Skeletal muscle tissue (tissue), 4 donors: ENCODE data around the gene THRAP3. TPM values are rescaled to one million over a fixed set of nuclear protein-coding genes. Genes with fewer than 3 reads are reported as not detected.
"Not testable (repeated sequence)": the region's sequence is repeated elsewhere in the genome, so short reads cannot be mapped to it uniquely, and the experiment has no call there.

Experiments
- H3K27ac ChIP-seq: one replicate; pipeline ENCODE4 v1.7.0; 2013; ENCODE audit warnings: mild to moderate bottlenecking, low read depth, low read length, inconsistent platforms
- H3K27me3 ChIP-seq, 3 donors: one replicate each; pipeline ENCODE4 v1.7.0; 2013; ENCODE audit warnings: low read length in 3 of 3; ENCODE audit not compliant: control insufficient read depth in 3 of 3, insufficient read depth in 3 of 3
- H3K36me3 ChIP-seq, 3 donors: one replicate each; pipeline ENCODE4 v1.7.0; 2013; ENCODE audit warnings: low read length in 3 of 3; ENCODE audit not compliant: control insufficient read depth in 3 of 3, insufficient read depth in 3 of 3
- H3K4me1 ChIP-seq, 3 donors: one replicate each; pipeline ENCODE4 v1.7.0; 2013; ENCODE audit warnings: low read length in 3 of 3, mild to moderate bottlenecking in 3 of 3; ENCODE audit not compliant: control insufficient read depth in 3 of 3, insufficient read depth in 3 of 3
- H3K4me3 ChIP-seq, 3 donors: one replicate each; pipeline ENCODE4 v1.7.0; 2013; ENCODE audit warnings: low read length in 3 of 3
- H3K9ac ChIP-seq, 3 donors: one replicate each; pipeline ENCODE4 v1.7.0; 2013; ENCODE audit warnings: low read length in 3 of 3, mild to moderate bottlenecking in 3 of 3, moderate library complexity in 2 of 3, low read depth in 1 of 3
- H3K9me3 ChIP-seq, 3 donors: one replicate each; pipeline ENCODE4 v1.7.0; 2013; ENCODE audit warnings: low read length in 3 of 3; ENCODE audit not compliant: control insufficient read depth in 3 of 3
- total RNA-seq: library from RNA; depleted of rRNA; stranded (reverse); fragments of >200 nt; gene quantifications from one replicate; pipeline ENCODE4 v1.2.3, GENCODE V29; 2014
- donor health status: Osteomylitis.

Gene THRAP3
- total RNA-seq, 1 donor from 2014 or later, result 51.7 TPM

DNA sequence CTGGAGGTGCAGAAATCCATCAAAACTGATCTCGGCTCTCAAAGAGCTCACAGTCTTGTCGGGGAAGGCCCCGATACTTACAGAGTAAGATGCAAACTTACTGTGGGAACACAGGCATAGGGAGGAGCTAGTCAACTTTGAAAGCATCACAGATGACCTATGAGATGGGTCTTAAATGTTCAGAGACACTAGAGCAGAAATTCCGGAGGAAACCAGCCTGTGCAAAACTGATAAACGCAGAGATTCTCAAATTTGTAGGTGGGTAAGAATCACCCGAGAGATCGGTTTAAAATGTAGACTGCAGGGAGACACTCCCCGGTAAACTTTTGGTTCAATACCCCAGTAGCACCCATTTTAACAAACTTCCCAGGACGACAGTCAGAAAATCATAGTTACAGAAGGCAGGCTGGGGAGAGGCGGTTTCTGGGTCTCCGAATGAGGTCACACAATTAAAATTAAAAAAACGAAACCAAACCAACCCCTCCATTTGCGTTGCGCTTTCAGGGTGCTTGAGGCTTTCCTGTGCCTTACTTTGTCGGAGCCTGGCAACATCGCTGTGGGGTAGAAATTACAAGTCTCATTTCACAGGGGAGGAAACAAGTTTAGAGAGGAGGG is 755 bp upstream of the THRAP3 start:
- peaks cover 23 to 35% (median 28%) of the 10 kb centered on the region in 3 donors for H3K4me1 ChIP-seq
- H3K9me3 ChIP-seq, result no peaks in the 10 kb centered on the region

DNA sequence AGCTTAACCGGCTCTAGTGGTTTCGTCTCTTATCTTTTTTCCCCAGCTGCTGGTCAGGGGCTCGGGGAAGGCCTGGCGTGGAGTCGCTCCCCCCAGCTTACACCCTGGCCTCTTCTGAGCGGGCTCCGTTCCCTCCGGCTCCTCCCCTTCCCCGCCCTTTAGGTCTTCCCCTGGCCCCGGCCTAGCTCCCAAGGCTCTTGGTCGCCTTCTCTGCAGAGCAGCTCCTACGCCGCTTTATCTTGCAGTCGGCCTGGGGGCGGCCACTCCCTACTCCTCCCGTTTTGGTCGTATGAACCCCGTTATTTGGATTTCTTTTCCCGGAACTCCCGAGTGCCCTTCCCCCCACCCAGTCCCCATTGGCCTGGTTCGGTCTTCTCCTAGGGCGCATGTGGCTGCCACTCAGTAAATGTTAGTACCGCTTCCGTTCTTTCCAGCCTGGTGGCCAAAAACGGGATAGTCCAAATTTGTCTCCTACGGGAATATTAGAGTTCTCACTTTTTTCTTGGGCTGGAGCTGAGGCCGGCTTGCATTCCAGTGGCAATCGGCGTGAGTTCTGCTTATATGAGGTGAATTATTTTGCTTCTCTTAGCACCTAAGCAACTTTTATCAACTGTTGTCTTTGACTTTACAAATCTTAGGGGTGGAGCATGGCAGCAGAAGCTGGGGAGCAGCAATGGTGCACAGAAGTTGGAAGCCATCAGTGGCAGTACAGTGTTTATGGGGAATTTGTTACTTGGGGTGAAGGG is 467 bp downstream of the THRAP3 start:
- peak overlapping the region; percentile 97 to 99 (median 99) for H3K9ac ChIP-seq
- no peaks in the 10 kb centered on the region for H3K27me3 ChIP-seq
- H3K27ac ChIP-seq, result peak overlapping the region; percentile 98
- H3K4me3 ChIP-seq, result peak overlapping the region; percentile 93 to 98 (median 96)
- H3K4me1 ChIP-seq, result peaks cover 24 to 39% (median 29%) of the 10 kb centered on the region in 3 donors
- no peaks in the 10 kb centered on the region for H3K9me3 ChIP-seq
- H3K36me3 ChIP-seq, result peaks cover 0 to 7% (median 5%) of the 10 kb centered on the region in 3 donors

More for the DNA sequence above, 755 bp upstream of the THRAP3 start:
- peak overlapping the region; percentile 89 to 99 (median 96) for H3K9ac ChIP-seq
- H3K27me3 ChIP-seq, result no peaks in the 10 kb centered on the region
- H3K27ac ChIP-seq, result peak overlapping the region; percentile 98
- H3K36me3 ChIP-seq, result peaks cover 0 to 6% (median 2%) of the 10 kb centered on the region in 3 donors
- peak overlapping the region; percentile 85 to 96 (median 95) for H3K4me3 ChIP-seq

DNA sequence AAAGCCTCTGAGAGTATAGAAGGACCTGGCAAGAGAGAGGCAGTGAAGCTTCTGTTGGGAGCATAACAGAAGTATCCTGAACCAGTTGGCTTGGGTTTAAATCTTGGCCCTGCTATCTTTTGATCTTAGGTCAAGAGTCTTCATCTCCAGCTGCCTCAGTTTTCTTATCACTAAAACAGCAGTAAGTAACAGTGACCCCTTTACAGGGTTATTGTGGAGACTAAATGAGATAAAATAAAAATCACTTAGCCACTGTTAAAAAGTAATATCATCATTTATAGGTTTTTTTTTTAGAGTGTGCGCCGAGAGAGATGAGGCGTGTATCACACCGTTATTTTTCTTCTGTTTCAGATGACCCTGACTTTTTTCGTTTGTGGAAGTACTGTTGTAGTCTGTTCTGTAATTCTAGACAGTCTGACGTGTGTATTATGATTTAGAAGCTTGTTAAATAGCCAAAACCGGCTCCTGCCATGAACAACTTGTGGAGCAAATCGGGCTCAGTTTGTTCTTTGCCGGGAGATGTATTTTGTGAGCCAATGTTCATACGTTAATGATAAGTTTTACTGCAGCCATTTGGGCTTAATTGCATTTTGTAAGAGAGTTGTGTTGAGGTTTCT is 1.1 kb downstream of the THRAP3 start:
- H3K27ac ChIP-seq, result peak overlapping the region; percentile 98
- peak overlapping the region; percentile 93 to 98 (median 96) for H3K4me3 ChIP-seq
- H3K27me3 ChIP-seq, result no peaks in the 10 kb centered on the region
- H3K4me1 ChIP-seq, result peaks cover 26 to 40% (median 30%) of the 10 kb centered on the region in 3 donors
- H3K9ac ChIP-seq, result peak overlapping the region; percentile 97 to 99 (median 99)
- no peaks in the 10 kb centered on the region for H3K9me3 ChIP-seq
- H3K36me3 ChIP-seq, result peaks cover under 1 to 7% (median 6%) of the 10 kb centered on the region in 3 donors

DNA sequence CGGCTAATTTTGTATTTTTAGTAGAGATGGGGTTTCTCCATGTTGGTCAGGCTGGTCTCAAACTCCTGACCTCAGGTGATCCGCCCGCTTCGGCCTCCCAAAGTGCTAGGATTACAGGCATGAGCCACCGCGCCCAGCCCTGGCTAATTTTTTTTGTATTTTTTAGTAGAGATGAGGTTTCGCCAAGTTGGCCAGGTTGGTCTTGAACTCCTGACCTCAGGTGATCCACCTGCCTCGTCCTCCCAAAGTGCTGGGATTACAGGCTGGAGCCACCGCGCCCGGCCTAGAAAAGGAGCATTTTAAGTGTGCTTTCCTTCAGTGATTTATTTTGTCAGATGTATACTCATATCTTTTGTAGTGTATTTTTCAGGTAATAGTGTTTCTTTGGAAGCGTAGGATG is 6.0 kb downstream of the THRAP3 start:
- peak overlapping the region in 1 of 3 donors; percentile 4 for H3K9ac ChIP-seq
- H3K27ac ChIP-seq, H3K27me3 ChIP-seq, H3K9me3 ChIP-seq, H3K4me3 ChIP-seq: not testable (repeated sequence)
- peaks cover 38 to 59% (median 49%) of the 10 kb centered on the region in 3 donors for H3K4me1 ChIP-seq
- H3K36me3 ChIP-seq, result peaks cover 5 to 20% (median 8%) of the 10 kb centered on the region in 3 donors

DNA sequence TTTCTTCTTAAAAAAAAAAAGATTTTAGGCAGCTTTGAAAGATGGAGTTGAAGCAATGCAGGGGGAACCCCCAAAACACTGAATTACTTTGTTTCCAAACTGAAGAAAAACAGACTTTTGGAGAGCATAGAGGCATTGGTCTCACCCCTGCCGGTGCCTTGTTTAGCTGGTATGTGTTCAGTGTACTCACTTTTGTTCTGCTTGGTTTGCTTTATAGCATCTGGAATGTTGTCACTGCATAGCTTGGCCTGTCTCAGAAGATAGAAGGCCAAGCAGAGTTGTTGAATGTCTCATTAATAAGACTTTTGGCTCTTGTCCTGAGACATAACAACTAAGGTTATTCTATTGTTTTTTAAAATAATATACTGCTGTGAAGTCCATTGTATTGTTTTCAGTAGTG is 6.9 kb downstream of the THRAP3 start:
- Histone ChIP-seq H3K9ac (peak overlapping the region in 1 of 3 donors; percentile 8), H3K9me3 (no peaks in the 10 kb centered on the region), H3K27me3 (no peaks in the 10 kb centered on the region), H3K36me3 (peaks cover 5 to 22% (median 8%) of the 10 kb centered on the region in 3 donors), H3K27ac (peak overlapping the region; percentile 5), H3K4me1 (peaks cover 37 to 60% (median 51%) of the 10 kb centered on the region in 3 donors), H3K4me3 (peak overlapping the region in 1 of 3 donors; percentile 7)

DNA sequence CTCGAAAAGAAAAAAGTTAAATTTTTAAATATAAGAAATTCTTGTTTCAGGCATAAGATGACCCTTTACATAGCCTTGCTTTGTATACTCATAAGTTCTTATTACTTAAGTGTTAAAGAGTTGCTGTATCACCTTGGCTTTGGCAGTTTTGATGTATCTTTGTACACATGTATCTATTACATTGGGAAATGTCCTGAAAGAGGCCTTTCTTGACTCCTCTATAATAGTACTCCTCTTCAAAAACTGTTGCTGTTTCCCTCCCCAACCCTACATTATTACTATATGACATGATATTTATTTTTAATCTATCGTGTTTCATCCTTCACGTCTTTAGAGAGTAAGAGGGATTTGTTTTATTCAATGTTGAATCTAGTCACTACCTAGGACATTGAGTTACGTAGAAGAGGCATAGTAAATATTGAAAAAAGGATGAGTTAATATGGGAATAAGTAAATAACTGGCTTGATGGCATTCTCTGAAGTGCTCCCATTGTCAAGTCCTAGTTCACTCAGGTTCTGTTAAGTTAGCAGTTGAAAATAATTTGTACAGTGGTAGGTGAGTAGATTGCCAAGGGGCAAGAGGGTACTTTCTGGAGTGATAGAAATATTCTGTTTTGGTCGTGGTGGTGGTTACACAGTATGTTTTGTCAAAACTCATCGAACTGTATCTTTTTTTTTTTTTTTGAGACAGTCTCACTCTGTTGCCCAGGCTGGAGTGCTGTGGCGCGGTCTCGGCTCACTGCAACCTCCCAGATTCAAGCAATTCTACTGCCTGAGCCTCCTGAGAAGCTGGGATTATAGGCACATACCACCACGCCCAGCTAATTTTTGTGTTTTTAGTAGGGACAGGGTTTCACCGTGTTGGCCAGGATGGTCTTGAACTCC is 8.2 kb downstream of the THRAP3 start:
- H3K9ac ChIP-seq, result no peak overlapping the region
- H3K27ac ChIP-seq, result peak overlapping the region; percentile 5
- H3K36me3 ChIP-seq, result peaks cover 5 to 20% (median 8%) of the 10 kb centered on the region in 3 donors
- H3K9me3 ChIP-seq, result no peaks in the 10 kb centered on the region
- H3K4me3 ChIP-seq, result no peak overlapping the region
- peaks cover 28 to 59% (median 48%) of the 10 kb centered on the region in 3 donors for H3K4me1 ChIP-seq
- H3K27me3 ChIP-seq, result no peaks in the 10 kb centered on the region

DNA sequence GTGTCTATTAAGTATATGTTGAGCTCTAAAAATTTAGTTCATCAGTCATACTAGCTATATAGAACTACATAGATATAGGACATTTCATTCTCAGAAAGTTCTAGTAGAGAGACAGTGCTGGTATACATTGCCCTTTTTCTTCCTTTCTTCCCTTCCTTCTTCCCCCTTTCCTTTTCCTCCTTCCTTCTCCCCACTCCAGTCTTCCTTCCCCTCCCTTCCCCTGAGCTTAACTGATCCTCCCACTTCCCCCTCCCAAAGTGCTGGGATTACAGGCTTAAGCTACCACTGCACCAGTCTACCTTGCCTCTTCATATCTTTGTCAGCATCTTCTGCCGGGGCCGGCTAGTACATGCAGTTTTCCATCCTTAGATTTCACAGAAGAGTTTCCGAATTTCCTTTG is 12.1 kb downstream of the THRAP3 start:
- Histone ChIP-seq H3K4me1 (peaks cover 23 to 66% (median 49%) of the 10 kb centered on the region in 3 donors), H3K27me3 (no peaks in the 10 kb centered on the region), H3K4me3 (no peak overlapping the region), H3K27ac (peak overlapping the region; percentile 68), H3K36me3 (peaks cover 0 to 17% (median 3%) of the 10 kb centered on the region in 3 donors), H3K9me3 (no peaks in the 10 kb centered on the region), H3K9ac (peak overlapping the region in 1 of 3 donors; percentile 33)

DNA sequence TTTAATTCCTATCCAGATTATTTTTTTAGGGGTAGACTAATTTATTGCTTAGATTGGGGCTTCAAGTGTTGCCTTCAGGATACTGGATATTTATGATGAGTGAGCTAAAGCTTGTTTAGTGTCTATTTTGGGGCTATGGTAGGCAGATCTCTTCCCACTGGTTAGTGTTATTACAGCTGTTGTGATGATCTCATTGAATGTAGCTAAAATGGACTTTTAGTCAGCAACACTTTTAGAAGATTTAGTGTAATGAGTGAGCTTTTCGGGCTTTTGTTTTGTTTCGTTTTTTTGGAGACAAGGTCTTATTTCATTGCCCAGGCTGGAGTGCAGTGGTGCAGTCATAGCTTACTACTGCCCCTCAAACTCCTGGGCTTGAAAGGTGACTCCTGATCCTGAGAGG is 14.2 kb downstream of the THRAP3 start:
- no peaks in the 10 kb centered on the region for H3K9me3 ChIP-seq
- H3K9ac ChIP-seq, result peak overlapping the region in 2 of 3 donors; percentile 43 to 53
- H3K27ac ChIP-seq, result peak overlapping the region; percentile 76
- H3K36me3 ChIP-seq, result peaks cover 3 to 14% (median 5%) of the 10 kb centered on the region in 3 donors
- peaks cover 16 to 47% (median 36%) of the 10 kb centered on the region in 3 donors for H3K4me1 ChIP-seq
- no peaks in the 10 kb centered on the region for H3K27me3 ChIP-seq
- peak overlapping the region in 2 of 3 donors; percentile 27 to 38 for H3K4me3 ChIP-seq

DNA sequence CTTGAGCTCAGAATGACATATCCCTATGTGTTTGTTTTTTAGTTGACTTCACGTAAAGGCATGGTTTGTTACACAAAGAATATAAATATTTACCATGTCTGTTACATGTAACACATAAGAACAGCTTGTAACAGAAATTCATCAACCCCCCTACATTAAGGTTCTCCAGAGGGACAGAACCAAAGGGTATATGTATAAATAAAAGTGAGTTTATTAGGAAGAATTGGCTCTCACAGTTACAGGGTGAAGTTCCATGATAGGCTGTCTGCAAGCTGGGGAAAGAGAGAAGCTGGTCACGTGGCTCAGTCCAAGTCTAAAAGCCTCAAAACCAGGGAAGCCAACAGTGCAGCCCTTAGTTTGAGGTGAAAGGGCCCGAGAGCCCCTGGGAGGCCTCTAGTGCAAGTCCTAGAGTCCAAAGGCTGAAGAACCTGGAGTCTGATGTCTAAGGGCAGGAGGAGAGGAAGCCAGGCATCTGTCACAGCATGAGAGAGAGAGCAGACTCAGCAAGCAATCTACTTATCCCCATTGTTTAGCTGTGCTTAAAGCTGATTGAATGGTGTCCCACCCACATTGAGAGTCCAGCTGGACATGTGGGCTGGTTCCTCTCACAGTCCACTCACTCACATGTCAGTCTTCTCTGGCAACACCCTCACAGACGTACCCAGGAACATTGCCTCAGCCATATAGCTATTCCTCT is 15.8 kb downstream of the THRAP3 start:
- H3K4me3 ChIP-seq, result peak overlapping the region in 1 of 3 donors; percentile 15
- peaks cover 16 to 43% (median 37%) of the 10 kb centered on the region in 3 donors for H3K4me1 ChIP-seq
- peak overlapping the region; percentile 76 for H3K27ac ChIP-seq
- H3K9ac ChIP-seq, result peak overlapping the region; percentile 8 to 55 (median 51)
- H3K36me3 ChIP-seq, result peaks cover 3 to 14% (median 5%) of the 10 kb centered on the region in 3 donors
- no peaks in the 10 kb centered on the region for H3K27me3 ChIP-seq
- H3K9me3 ChIP-seq, result no peaks in the 10 kb centered on the region
